Measurements from ENCODE around the gene ARHGAP26.
A peak's percentile ranks its signal among the peaks of the same experiment; 100 is the strongest.

Gene ARHGAP26

GRCh38 chr5:142736247-142736632, 33.9 kb upstream of the ARHGAP26 start:
- H3K4me1 ChIP-seq (ENCODE audit: control insufficient read depth in 2 of 2, insufficient read depth in 2 of 2, low read length in 2 of 2) = no peaks in the 10 kb centered on the region
- no peaks in the 10 kb centered on the region for H3K36me3 ChIP-seq (ENCODE audit: control insufficient read depth in 2 of 2, insufficient read depth in 2 of 2, low read length in 2 of 2)
- H3K9me3 ChIP-seq (ENCODE audit: control insufficient read depth in 2 of 2, low read length in 2 of 2) = no peaks in the 10 kb centered on the region
- H3K4me3 ChIP-seq (ENCODE audit: low read length in 2 of 2) = no peak overlapping the region
- no peak overlapping the region for H3K9ac ChIP-seq (ENCODE audit: low read depth in 1 of 2, low read length in 2 of 2)
- H3K27me3 ChIP-seq (ENCODE audit: control insufficient read depth in 2 of 2, insufficient read depth in 2 of 2, low read length in 2 of 2) = peaks cover 0 to 4% of the 10 kb centered on the region in 2 donors
- no peak overlapping the region for H3K27ac ChIP-seq (ENCODE audit: low read depth in 2 of 2, low read length in 2 of 2)

GRCh38 chr5:142737179-142737578, 33.0 kb upstream of the ARHGAP26 start:
- no peak overlapping the region for H3K4me3 ChIP-seq (ENCODE audit: low read length in 2 of 2)
- no peaks in the 10 kb centered on the region for H3K9me3 ChIP-seq (ENCODE audit: control insufficient read depth in 2 of 2, low read length in 2 of 2)
- H3K27me3 ChIP-seq (ENCODE audit: control insufficient read depth in 2 of 2, insufficient read depth in 2 of 2, low read length in 2 of 2) = peaks cover 0 to 4% of the 10 kb centered on the region in 2 donors
- H3K9ac ChIP-seq (ENCODE audit: low read depth in 1 of 2, low read length in 2 of 2) = no peak overlapping the region
- no peaks in the 10 kb centered on the region for H3K36me3 ChIP-seq (ENCODE audit: control insufficient read depth in 2 of 2, insufficient read depth in 2 of 2, low read length in 2 of 2)
- no peak overlapping the region for H3K27ac ChIP-seq (ENCODE audit: low read depth in 2 of 2, low read length in 2 of 2)
- H3K4me1 ChIP-seq (ENCODE audit: control insufficient read depth in 2 of 2, insufficient read depth in 2 of 2, low read length in 2 of 2) = no peaks in the 10 kb centered on the region

DNA sequence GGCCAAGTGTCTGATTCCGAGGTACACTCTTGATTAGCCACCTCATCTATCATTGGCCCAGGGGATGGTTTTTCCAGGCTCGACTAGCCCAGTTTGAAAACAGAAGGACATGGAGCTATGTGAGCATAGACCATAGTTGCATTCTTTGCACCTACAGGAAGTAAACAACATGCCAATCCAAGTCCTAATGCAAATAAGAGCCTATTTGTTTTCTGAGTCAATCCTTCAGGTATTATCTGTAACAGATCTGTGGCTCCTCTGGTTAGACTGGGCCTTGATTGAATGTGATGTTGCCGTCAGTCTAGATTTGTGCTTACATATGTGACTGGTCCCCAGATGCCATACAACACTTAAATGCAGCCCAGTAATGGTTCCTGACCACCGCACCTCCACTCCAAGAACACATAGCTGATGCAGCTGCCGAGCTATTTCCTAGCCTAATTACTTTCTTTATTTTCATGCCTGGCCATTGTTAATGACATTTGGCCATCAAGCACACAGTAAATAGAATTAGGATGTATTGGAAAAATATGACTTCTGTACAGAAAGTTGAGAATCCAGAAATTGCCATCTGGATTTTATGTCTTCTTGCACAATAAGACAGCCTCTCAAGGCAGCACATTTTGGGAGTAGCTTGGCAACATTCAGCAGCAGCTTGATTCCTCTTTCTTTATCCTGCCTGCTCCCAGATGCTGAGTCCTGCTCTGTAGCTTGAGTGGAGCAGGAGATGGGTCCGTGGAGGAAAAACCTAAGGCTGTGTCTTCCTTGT, 29.5 kb upstream of the ARHGAP26 start:
- H3K27me3 ChIP-seq (ENCODE audit: control insufficient read depth in 2 of 2, insufficient read depth in 2 of 2, low read length in 2 of 2) = peaks cover 0 to 4% of the 10 kb centered on the region in 2 donors
- H3K27ac ChIP-seq (ENCODE audit: low read depth in 2 of 2, low read length in 2 of 2) = no peak overlapping the region
- H3K9me3 ChIP-seq (ENCODE audit: control insufficient read depth in 2 of 2, low read length in 2 of 2) = no peaks in the 10 kb centered on the region
- no peaks in the 10 kb centered on the region for H3K36me3 ChIP-seq (ENCODE audit: control insufficient read depth in 2 of 2, insufficient read depth in 2 of 2, low read length in 2 of 2)
- H3K9ac ChIP-seq (ENCODE audit: low read depth in 1 of 2, low read length in 2 of 2) = no peak overlapping the region
- no peaks in the 10 kb centered on the region for H3K4me1 ChIP-seq (ENCODE audit: control insufficient read depth in 2 of 2, insufficient read depth in 2 of 2, low read length in 2 of 2)
- H3K4me3 ChIP-seq (ENCODE audit: low read length in 2 of 2) = no peak overlapping the region

DNA sequence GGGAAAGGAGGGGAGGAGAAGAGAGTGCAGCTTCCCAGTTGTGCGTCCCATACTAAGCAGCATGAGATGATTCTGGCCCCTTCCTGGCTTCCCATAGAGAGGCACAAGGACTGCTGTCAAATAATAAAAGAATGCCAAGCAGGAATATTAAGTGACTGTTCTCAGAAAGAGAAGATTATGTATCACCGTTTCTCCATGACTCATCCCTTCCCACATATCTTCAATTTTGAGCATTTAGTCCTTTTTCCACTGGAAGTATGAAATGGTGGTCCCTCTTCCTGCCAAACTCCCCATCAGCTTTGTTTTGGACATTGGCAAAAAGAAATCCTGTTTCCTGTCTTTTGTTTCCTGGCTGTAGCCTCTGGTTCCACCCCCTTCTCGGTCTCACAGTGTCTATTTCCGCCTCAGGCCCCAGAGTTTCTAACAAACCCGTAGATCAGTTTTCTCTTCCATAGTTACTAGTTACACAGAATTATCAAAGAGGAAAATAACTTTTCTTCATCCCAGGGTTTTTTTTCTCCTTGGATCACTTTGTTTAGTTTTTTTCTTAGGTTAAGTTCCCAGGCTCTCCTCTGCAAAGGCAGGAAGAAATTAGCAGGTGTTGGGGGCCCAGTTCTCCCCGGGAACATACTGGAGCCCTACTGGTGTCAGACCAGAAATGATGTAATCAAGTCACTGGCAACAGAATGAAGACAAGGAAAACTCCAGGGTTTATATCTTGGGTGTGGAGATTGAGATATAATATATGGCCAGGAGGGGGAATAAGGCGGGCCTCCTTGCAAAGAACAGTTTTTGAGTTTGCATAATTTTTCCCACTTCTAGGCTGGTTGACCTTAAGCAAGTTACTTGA, 26.4 kb upstream of the ARHGAP26 start:
- peak overlapping the region; percentile 2 to 25 for H3K27ac ChIP-seq (ENCODE audit: low read depth in 2 of 2, low read length in 2 of 2)
- H3K9me3 ChIP-seq (ENCODE audit: control insufficient read depth in 2 of 2, low read length in 2 of 2) = no peaks in the 10 kb centered on the region

DNA sequence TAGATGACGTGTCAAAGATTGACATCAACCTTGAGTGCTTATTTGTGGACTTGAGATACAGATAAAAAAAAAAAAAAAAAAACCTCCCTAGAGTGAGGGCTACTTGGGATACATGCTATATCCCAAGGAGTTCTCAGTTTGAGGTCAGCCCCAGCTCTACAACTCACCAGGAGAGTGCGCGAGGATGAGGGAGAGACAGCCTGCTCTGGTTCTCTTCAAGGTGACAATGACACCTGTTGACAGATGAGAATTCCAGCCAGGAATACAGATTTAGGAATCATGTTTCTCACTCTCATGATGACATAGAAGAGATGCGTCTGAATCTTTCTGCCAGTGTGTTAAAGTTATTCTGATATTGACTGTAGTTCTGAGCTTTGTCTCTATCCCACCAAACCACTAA, 24.9 kb upstream of the ARHGAP26 start:
- Histone ChIP-seq H3K27me3 (ENCODE audit: control insufficient read depth in 2 of 2, insufficient read depth in 2 of 2, low read length in 2 of 2) (no peaks in the 10 kb centered on the region), H3K36me3 (ENCODE audit: control insufficient read depth in 2 of 2, insufficient read depth in 2 of 2, low read length in 2 of 2) (no peaks in the 10 kb centered on the region), H3K4me3 (ENCODE audit: low read length in 2 of 2) (no peak overlapping the region), H3K9ac (ENCODE audit: low read depth in 1 of 2, low read length in 2 of 2) (no peak overlapping the region), H3K27ac (ENCODE audit: low read depth in 2 of 2, low read length in 2 of 2) (no peak overlapping the region), H3K4me1 (ENCODE audit: control insufficient read depth in 2 of 2, insufficient read depth in 2 of 2, low read length in 2 of 2) (no peaks in the 10 kb centered on the region), H3K9me3 (ENCODE audit: control insufficient read depth in 2 of 2, low read length in 2 of 2) (no peaks in the 10 kb centered on the region)

More for the DNA sequence above, 26.4 kb upstream of the ARHGAP26 start:
- H3K36me3 ChIP-seq (ENCODE audit: control insufficient read depth in 2 of 2, insufficient read depth in 2 of 2, low read length in 2 of 2) = no peaks in the 10 kb centered on the region
- H3K4me3 ChIP-seq (ENCODE audit: low read length in 2 of 2) = no peak overlapping the region
- no peak overlapping the region for H3K9ac ChIP-seq (ENCODE audit: low read depth in 1 of 2, low read length in 2 of 2)
- H3K4me1 ChIP-seq (ENCODE audit: control insufficient read depth in 2 of 2, insufficient read depth in 2 of 2, low read length in 2 of 2) = no peaks in the 10 kb centered on the region
- no peaks in the 10 kb centered on the region for H3K27me3 ChIP-seq (ENCODE audit: control insufficient read depth in 2 of 2, insufficient read depth in 2 of 2, low read length in 2 of 2)

DNA sequence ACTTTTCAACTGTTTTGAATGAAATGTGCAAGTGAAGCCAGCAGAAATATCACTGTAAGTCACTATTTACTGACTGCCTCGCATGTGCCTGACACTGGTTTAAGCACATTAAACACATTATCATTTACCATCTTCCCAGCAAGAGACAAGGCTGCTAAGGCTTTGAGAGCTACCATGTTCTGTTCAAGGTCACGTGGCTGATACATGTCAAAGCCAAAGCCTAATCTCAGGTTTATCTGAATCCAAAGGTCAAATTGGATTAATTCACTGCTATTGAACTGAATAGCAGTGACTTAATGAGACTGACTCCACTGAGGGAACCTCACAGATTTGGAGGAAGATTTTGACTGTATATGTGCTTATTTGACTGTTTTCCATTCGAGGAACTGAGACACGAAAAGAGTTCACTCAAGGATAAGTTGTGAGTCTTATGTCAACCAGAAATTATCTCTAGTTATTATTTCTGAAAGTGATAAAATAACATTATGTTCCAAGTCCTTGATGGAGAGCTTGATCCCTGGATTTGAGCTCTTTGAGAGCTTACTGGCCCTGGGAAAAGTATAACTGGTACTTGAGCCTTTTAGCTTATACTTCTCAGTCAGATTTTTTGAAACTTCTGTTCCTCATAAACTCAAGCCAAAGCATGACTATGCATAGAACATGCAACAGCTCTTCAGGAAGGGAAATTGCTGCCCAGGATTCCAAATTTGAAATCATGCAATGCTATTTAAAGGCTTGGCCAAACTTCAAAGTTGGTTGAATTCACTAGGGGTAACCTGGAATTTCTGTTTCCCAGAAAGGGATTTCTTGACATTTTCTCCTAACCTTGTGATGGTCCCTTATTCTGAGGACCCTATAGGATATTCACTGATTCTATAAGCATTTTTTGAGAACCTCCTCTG, 23.4 kb upstream of the ARHGAP26 start:
- Histone ChIP-seq H3K4me3 (ENCODE audit: low read length in 2 of 2) (no peak overlapping the region), H3K9me3 (ENCODE audit: control insufficient read depth in 2 of 2, low read length in 2 of 2) (no peaks in the 10 kb centered on the region), H3K27me3 (ENCODE audit: control insufficient read depth in 2 of 2, insufficient read depth in 2 of 2, low read length in 2 of 2) (no peaks in the 10 kb centered on the region), H3K4me1 (ENCODE audit: control insufficient read depth in 2 of 2, insufficient read depth in 2 of 2, low read length in 2 of 2) (no peaks in the 10 kb centered on the region), H3K36me3 (ENCODE audit: control insufficient read depth in 2 of 2, insufficient read depth in 2 of 2, low read length in 2 of 2) (no peaks in the 10 kb centered on the region), H3K9ac (ENCODE audit: low read depth in 1 of 2, low read length in 2 of 2) (no peak overlapping the region), H3K27ac (ENCODE audit: low read depth in 2 of 2, low read length in 2 of 2) (no peak overlapping the region)

DNA sequence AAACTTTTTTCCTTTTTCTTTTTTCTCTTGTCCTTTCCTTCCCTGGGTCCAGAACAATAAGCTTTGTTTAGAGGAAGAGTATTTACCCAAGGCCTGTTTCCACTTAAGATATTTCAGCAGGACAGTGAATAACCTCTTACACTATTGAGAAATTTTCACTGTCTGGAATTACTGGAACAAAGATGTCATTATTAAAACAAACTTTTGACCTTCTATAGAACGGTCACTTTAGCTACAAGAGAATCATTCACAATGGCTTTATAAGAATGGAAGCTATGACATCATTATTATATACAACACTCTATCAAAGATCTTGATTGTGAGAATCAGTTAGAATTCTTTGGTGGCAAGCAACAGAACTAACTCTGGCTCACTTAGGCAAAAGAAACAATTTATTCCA, 22.0 kb upstream of the ARHGAP26 start:
- Histone ChIP-seq H3K4me1 (ENCODE audit: control insufficient read depth in 2 of 2, insufficient read depth in 2 of 2, low read length in 2 of 2) (no peaks in the 10 kb centered on the region), H3K9ac (ENCODE audit: low read depth in 1 of 2, low read length in 2 of 2) (no peak overlapping the region)

GRCh38 chr5:142748568-142749249, 21.5 kb upstream of the ARHGAP26 start:
- H3K4me1 ChIP-seq (ENCODE audit: control insufficient read depth in 2 of 2, insufficient read depth in 2 of 2, low read length in 2 of 2) = no peaks in the 10 kb centered on the region

More for the DNA sequence above, 22.0 kb upstream of the ARHGAP26 start:
- H3K27me3 ChIP-seq (ENCODE audit: control insufficient read depth in 2 of 2, insufficient read depth in 2 of 2, low read length in 2 of 2) = no peaks in the 10 kb centered on the region
- H3K4me3 ChIP-seq (ENCODE audit: low read length in 2 of 2) = no peak overlapping the region
- no peak overlapping the region for H3K27ac ChIP-seq (ENCODE audit: low read depth in 2 of 2, low read length in 2 of 2)
- H3K36me3 ChIP-seq (ENCODE audit: control insufficient read depth in 2 of 2, insufficient read depth in 2 of 2, low read length in 2 of 2) = no peaks in the 10 kb centered on the region
- H3K9me3 ChIP-seq (ENCODE audit: control insufficient read depth in 2 of 2, low read length in 2 of 2) = no peaks in the 10 kb centered on the region

DNA sequence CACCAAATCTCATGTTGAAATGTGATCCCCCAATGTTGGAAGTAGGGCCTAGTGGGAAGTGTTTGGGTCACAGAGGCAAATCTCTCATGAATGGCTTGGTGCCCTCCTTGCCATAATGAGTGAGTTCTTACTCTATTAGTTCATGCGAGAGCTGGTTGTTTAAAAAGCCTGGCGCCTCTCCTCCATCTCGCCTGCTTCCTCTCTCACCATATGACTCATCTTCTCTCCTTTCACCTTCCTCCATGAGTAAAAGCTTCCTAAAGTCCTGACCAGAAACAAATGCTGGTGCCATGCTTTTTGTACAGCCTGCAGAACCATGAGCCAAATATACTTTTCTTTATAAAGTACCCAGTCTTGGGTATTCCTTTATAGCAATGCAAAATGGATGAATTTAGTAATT, 20.9 kb upstream of the ARHGAP26 start:
- no peaks in the 10 kb centered on the region for H3K36me3 ChIP-seq (ENCODE audit: control insufficient read depth in 2 of 2, insufficient read depth in 2 of 2, low read length in 2 of 2)
- H3K27ac ChIP-seq (ENCODE audit: low read depth in 2 of 2, low read length in 2 of 2) = no peak overlapping the region
- H3K4me3 ChIP-seq (ENCODE audit: low read length in 2 of 2) = no peak overlapping the region
- no peaks in the 10 kb centered on the region for H3K27me3 ChIP-seq (ENCODE audit: control insufficient read depth in 2 of 2, insufficient read depth in 2 of 2, low read length in 2 of 2)
- H3K4me1 ChIP-seq (ENCODE audit: control insufficient read depth in 2 of 2, insufficient read depth in 2 of 2, low read length in 2 of 2) = no peaks in the 10 kb centered on the region
- no peaks in the 10 kb centered on the region for H3K9me3 ChIP-seq (ENCODE audit: control insufficient read depth in 2 of 2, low read length in 2 of 2)
- no peak overlapping the region for H3K9ac ChIP-seq (ENCODE audit: low read depth in 1 of 2, low read length in 2 of 2)

More at GRCh38 chr5:142748568-142749249, 21.5 kb upstream of the ARHGAP26 start:
- Histone ChIP-seq H3K27me3 (ENCODE audit: control insufficient read depth in 2 of 2, insufficient read depth in 2 of 2, low read length in 2 of 2) (no peaks in the 10 kb centered on the region), H3K36me3 (ENCODE audit: control insufficient read depth in 2 of 2, insufficient read depth in 2 of 2, low read length in 2 of 2) (no peaks in the 10 kb centered on the region), H3K9me3 (ENCODE audit: control insufficient read depth in 2 of 2, low read length in 2 of 2) (no peaks in the 10 kb centered on the region), H3K27ac (ENCODE audit: low read depth in 2 of 2, low read length in 2 of 2) (no peak overlapping the region), H3K9ac (ENCODE audit: low read depth in 1 of 2, low read length in 2 of 2) (no peak overlapping the region), H3K4me3 (ENCODE audit: low read length in 2 of 2) (no peak overlapping the region)

Measured in mucosa of rectum (tissue), 2 donors.